Endothelial cell of umbilical vein (primary cell): ENCODE results near the gene FCRL2. TPM values are rescaled to one million over a fixed set of nuclear protein-coding genes. Genes with fewer than 3 reads are reported as not detected.
A peak's percentile ranks its signal among the peaks of the same experiment; 100 is the strongest.

Source experiments
- BruUV-seq: library from RNA; stranded (reverse); fragments of 400-500 nt; replicated peaks from 2 replicates; lab custom pipeline; 2021; lab: Mats Ljungman, UMichigan
- CTCF ChIA-PET: fragments of 300-600, 350-600 bp; sonication (Branson Sonifier 250); formaldehyde crosslinking; loops from one replicate; lab custom pipeline; 2021; ENCODE audit warnings: antibody characterized with exemption, inconsistent platforms; lab: Charles Lee
- POLR2A ChIA-PET: fragments of 300-600, 350-600 bp; sonication (Branson Sonifier 250); formaldehyde crosslinking; loops from one replicate; lab custom pipeline; 2021; ENCODE audit warnings: antibody characterized with exemption, inconsistent platforms; lab: Charles Lee
- DNase-seq: peaks from one replicate; pipeline ENCODE4 v3.0.0-alpha.2; 2011; ENCODE audit warnings: low read depth, low spot score
- FAIRE-seq: peaks from 2 replicates; lab custom pipeline; 2011; peaks lifted over from hg19 to GRCh38; lab: Jason Lieb, UNC
- H2AFZ ChIP-seq: 2 replicates; pipeline ENCODE4 v1.6.0; 2012; ENCODE audit warnings: low read depth, low read length, control low read depth, inconsistent platforms
- H3K27ac ChIP-seq: 2 replicates; pipeline ENCODE4 v1.5.1; 2011; ENCODE audit warnings: low read depth, mild to moderate bottlenecking, control low read depth, low read length, moderate library complexity; ENCODE audit not compliant: insufficient read depth
- H3K27me3 ChIP-seq, 2 experiments: 2 replicates each; pipeline versions ENCODE4 v1.6.0 to v1.6.1; 2011; ENCODE audit warnings: low read length in 2 of 2, mixed read lengths in 1 of 2; ENCODE audit not compliant: control insufficient read depth in 2 of 2, insufficient read depth in 2 of 2
- H3K36me3 ChIP-seq, 2 experiments: 2 replicates in 1 of 2; 3 replicates in 1 of 2; pipeline ENCODE4 v1.5.1; 2011; ENCODE audit warnings: low read length in 2 of 2, mild to moderate bottlenecking in 1 of 2, moderate library complexity in 1 of 2; ENCODE audit not compliant: control insufficient read depth in 2 of 2, insufficient read depth in 2 of 2; ENCODE audit errors: extremely low read depth in 1 of 2
- H3K4me1 ChIP-seq: 3 replicates; pipeline ENCODE4 v1.5.1; 2011; ENCODE audit warnings: mild to moderate bottlenecking, low read length; ENCODE audit not compliant: control insufficient read depth, insufficient read depth; ENCODE audit errors: extremely low read depth
- H3K4me2 ChIP-seq: 2 replicates; pipeline ENCODE4 v1.6.1; 2011; ENCODE audit warnings: low read length, control low read depth, mixed read lengths; ENCODE audit not compliant: insufficient read depth
- H3K4me3 ChIP-seq, 3 experiments: fragments of 200-600 bp in 1 of 3; sonication (generic), shearing (Covaris generic) in 1 of 3; replicated peaks in 1 of 3; 2 replicates each; pipeline ENCODE4 v1.5.1; 2011 to 2016; ENCODE audit warnings: control low read depth in 3 of 3, low read length in 3 of 3, mild to moderate bottlenecking in 2 of 3, inconsistent platforms in 1 of 3, low read depth in 1 of 3, moderate library complexity in 1 of 3; ENCODE audit not compliant: insufficient read depth in 1 of 3
- H3K79me2 ChIP-seq: 2 replicates; pipeline ENCODE4 v1.6.0; 2012; ENCODE audit warnings: low read length, inconsistent platforms; ENCODE audit not compliant: control insufficient read depth, insufficient read depth
- H3K9ac ChIP-seq: replicated peaks from 2 replicates; pipeline ENCODE3; 2011; ENCODE audit warnings: low read length, control low read depth; ENCODE audit not compliant: insufficient read depth; ENCODE audit errors: extremely low read depth
- H3K9me1 ChIP-seq: replicated peaks from 3 replicates; pipeline ENCODE4 v1.6.0; 2011; ENCODE audit warnings: mild to moderate bottlenecking, low read length; ENCODE audit not compliant: control insufficient read depth, insufficient read depth; ENCODE audit errors: extremely low read depth
- H3K9me3 ChIP-seq: replicated peaks from 2 replicates; pipeline ENCODE4 v1.5.1; 2012; ENCODE audit warnings: low read length, inconsistent platforms; ENCODE audit not compliant: control insufficient read depth, insufficient read depth
- H4K20me1 ChIP-seq: replicated peaks from 2 replicates; pipeline ENCODE3; 2011; ENCODE audit warnings: mild to moderate bottlenecking, low read length; ENCODE audit not compliant: control insufficient read depth, insufficient read depth; ENCODE audit errors: extremely low read depth
- CTCF ChIP-seq, 2 donors: IDR thresholded peaks; 1 replicate in 1 of 2; 2 replicates in 1 of 2; pipeline ENCODE4 v1.5.1; 2011; ENCODE audit warnings: low read length in 2 of 2, mild to moderate bottlenecking in 2 of 2, moderate library complexity in 2 of 2, control low read depth in 1 of 2, inconsistent platforms in 1 of 2, low read depth in 1 of 2; ENCODE audit not compliant: insufficient read depth in 1 of 2; ENCODE audit errors: extremely low read depth in 1 of 2
- EZH2 ChIP-seq: IDR thresholded peaks from 2 replicates; pipeline ENCODE4 v1.6.1; 2012; ENCODE audit warnings: borderline replicate concordance, low read depth, mild to moderate bottlenecking, moderate library complexity, low read length, inconsistent platforms; ENCODE audit not compliant: severe bottlenecking
- FOS ChIP-seq: IDR thresholded peaks from 2 replicates; pipeline ENCODE4 v1.6.1; 2011; ENCODE audit warnings: mild to moderate bottlenecking, low read length, moderate library complexity, borderline replicate concordance; ENCODE audit not compliant: insufficient read depth
- GATA2 ChIP-seq: IDR thresholded peaks from 2 replicates; pipeline ENCODE4 v1.7.0; 2011; ENCODE audit warnings: low read depth, mild to moderate bottlenecking, moderate library complexity, mixed read lengths, low read length; ENCODE audit not compliant: insufficient read length, insufficient read depth
- JUN ChIP-seq: IDR thresholded peaks from 2 replicates; pipeline ENCODE4 v1.6.1; 2011; ENCODE audit warnings: borderline replicate concordance, low read depth; ENCODE audit not compliant: insufficient read length, insufficient read depth
- MAX ChIP-seq: IDR thresholded peaks from 2 replicates; pipeline ENCODE4 v1.6.1; 2011; ENCODE audit not compliant: insufficient read depth, insufficient read length
- MYC ChIP-seq: IDR thresholded peaks from one replicate; pipeline ENCODE4 v1.6.1; 2011; ENCODE audit warnings: mild to moderate bottlenecking, low read depth, low read length
- POLR2A ChIP-seq: IDR thresholded peaks from 2 replicates; pipeline ENCODE4 v1.6.1; 2012; ENCODE audit warnings: low read depth, mild to moderate bottlenecking, control low read depth, low read length
- POLR2AphosphoS5 ChIP-seq: IDR thresholded peaks from 2 replicates; pipeline ENCODE4 v1.6.1; 2012; ENCODE audit warnings: low read depth, mild to moderate bottlenecking, control low read depth, low read length, moderate library complexity; ENCODE audit not compliant: insufficient read depth
- dilution Hi-C: fragments of 300-500 bp; cut with MboI; formaldehyde crosslinking; loops from one replicate; pipeline ENCODE4 v1.15.0; 2019; ENCODE audit warnings: low sequenced_read_pairs; ENCODE audit not compliant: extremely low pct_ligation_motif_present
- intact Hi-C: fragments of 100-400 bp; cut with micrococcal nuclease; formaldehyde crosslinking; loops from one replicate; pipeline ENCODE4 v1.10.0; 2022
- polyA plus RNA-seq, 4 experiments: library from polyadenylated mRNA; depleted of rRNA in 3 of 4; stranded (reverse) in 3 of 4; unstranded in 1 of 4; fragments of >200 nt; gene quantifications; 2 replicates each; pipeline versions ENCODE4 v1.2.1 to v1.2.3, GENCODE V29; 2011 to 2012; ENCODE audit warnings: missing spikeins in 1 of 4
- total RNA-seq: library from RNA; stranded (reverse); gene quantifications from 2 replicates; pipeline ENCODE4 v1.2.3, GENCODE V29; 2021

Gene FCRL2
- total and polyA plus RNA-seq, 2 donors (not counting 3 experiments of a cell fraction or from before 2014, with no cell fraction given): not detected

GRCh38 chr1:157725221-157725577 is 51.7 kb downstream of the FCRL2 start:
- H3K9ac ChIP-seq: no peak overlapping the region
- dilution Hi-C loops: no loop called here
- H4K20me1 ChIP-seq: no peaks in the 10 kb centered on the region
- TF ChIP-seq CTCF (IDR thresholded peaks at IDR 0.05; ENCODE audit: extremely low read depth in 1 of 2, insufficient read depth in 1 of 2, low read depth in 1 of 2, low read length in 2 of 2) (no peak), MAX (no peak), MYC (no peak), POLR2A (no peak), EZH2 (no peak), JUN (no peak), POLR2AphosphoS5 (no peak), FOS (no peak), GATA2 (no peak)
- H3K4me2 ChIP-seq: no peak overlapping the region
- no TSS peak for BruUV-seq
- no peaks in the 10 kb centered on the region for H3K79me2 ChIP-seq
- H3K4me1 ChIP-seq: no peaks in the 10 kb centered on the region
- no peaks in the 10 kb centered on the region for H3K9me1 ChIP-seq
- FAIRE-seq (peak; percentile 26), DNase-seq (no peak)
- no peaks in the 10 kb centered on the region for H3K9me3 ChIP-seq
- H2AFZ ChIP-seq: no peak overlapping the region
- intact Hi-C loops: no loop called here
- H3K27me3 ChIP-seq: no peaks in the 10 kb centered on the region
- POLR2A ChIA-PET: no interaction called here
- no peak overlapping the region for H3K4me3 ChIP-seq
- H3K27ac ChIP-seq: no peak overlapping the region
- no peaks in the 10 kb centered on the region for H3K36me3 ChIP-seq
- CTCF ChIA-PET: interaction anchor here (1.2 kb wide), 1 partner anchor 34 kb away, joined by 6 read pairs; no protein-coding TSS in a partner anchor
